H9 (cell line): Measurements from ENCODE around the gene HHAT. TPM values are rescaled to one million over a fixed set of nuclear protein-coding genes. Genes with fewer than 3 reads are reported as not detected.
A peak's percentile ranks its signal among the peaks of the same experiment; 100 is the strongest.

Source experiments
- DNase-seq: peaks from one replicate; pipeline ENCODE4 v3.0.0-alpha.2; 2017
- H2AFZ ChIP-seq: one replicate; pipeline ENCODE4 v1.6.1; 2013; ENCODE audit warnings: mild to moderate bottlenecking, low read length, control low read depth, moderate library complexity
- H2AK5ac ChIP-seq: 2 replicates; pipeline ENCODE4 v1.6.1; 2013; ENCODE audit warnings: low read length, control low read depth, mixed read lengths; ENCODE audit not compliant: insufficient read length
- H2BK120ac ChIP-seq: one replicate; pipeline ENCODE4 v1.6.1; 2013; ENCODE audit warnings: low read depth, mild to moderate bottlenecking, low read length, control low read depth, inconsistent platforms; ENCODE audit not compliant: poor library complexity, severe bottlenecking
- H2BK12ac ChIP-seq: 2 replicates; pipeline ENCODE4 v1.6.1; 2013; ENCODE audit warnings: low read length, control low read depth, mixed read lengths, low read depth; ENCODE audit not compliant: insufficient read length
- H2BK15ac ChIP-seq: 2 replicates; pipeline ENCODE4 v1.6.1; 2013; ENCODE audit warnings: low read depth, low read length, control low read depth
- H2BK20ac ChIP-seq: one replicate; pipeline ENCODE4 v1.6.1; 2013; ENCODE audit warnings: low read depth, mild to moderate bottlenecking, low read length, control low read depth, inconsistent platforms; ENCODE audit not compliant: poor library complexity, severe bottlenecking
- H2BK5ac ChIP-seq: 2 replicates; pipeline ENCODE4 v1.6.1; 2013; ENCODE audit warnings: low read length, control low read depth, mixed read lengths; ENCODE audit not compliant: insufficient read length
- H3K14ac ChIP-seq: 2 replicates; pipeline ENCODE4 v1.6.1; 2013; ENCODE audit warnings: low read length, control low read depth; ENCODE audit not compliant: insufficient read depth
- H3K18ac ChIP-seq: 2 replicates; pipeline ENCODE4 v1.6.1; 2013; ENCODE audit warnings: low read depth, mild to moderate bottlenecking, mixed read lengths, low read length, control low read depth; ENCODE audit not compliant: insufficient read length
- H3K23ac ChIP-seq: 2 replicates; pipeline ENCODE4 v1.6.1; 2013; ENCODE audit warnings: low read length, control low read depth, mixed read lengths, low read depth; ENCODE audit not compliant: insufficient read length
- H3K23me2 ChIP-seq: 2 replicates; pipeline ENCODE4 v1.6.1; 2013; ENCODE audit warnings: low read depth, mild to moderate bottlenecking, mixed read lengths, low read length, control low read depth; ENCODE audit not compliant: insufficient read length, poor library complexity, severe bottlenecking
- H3K27ac ChIP-seq: 2 replicates; pipeline ENCODE4 v1.5.1; 2013; ENCODE audit warnings: low read length, control low read depth, mixed read lengths, low read depth; ENCODE audit not compliant: insufficient read length
- H3K27me3 ChIP-seq: 2 replicates; pipeline ENCODE4 v1.6.1; 2013; ENCODE audit warnings: low read length, control low read depth, inconsistent platforms; ENCODE audit not compliant: insufficient read depth
- H3K4ac ChIP-seq: 2 replicates; pipeline ENCODE4 v1.6.1; 2013; ENCODE audit warnings: low read depth, mild to moderate bottlenecking, control low read depth, inconsistent platforms, low read length, moderate library complexity
- H3K4me1 ChIP-seq: 2 replicates; pipeline ENCODE4 v1.6.1; 2013; ENCODE audit warnings: low read length, control low read depth, inconsistent platforms; ENCODE audit not compliant: insufficient read depth
- H3K4me2 ChIP-seq: 2 replicates; pipeline ENCODE4 v1.6.1; 2013; ENCODE audit warnings: low read length, control low read depth, mixed read lengths; ENCODE audit not compliant: insufficient read length, insufficient read depth
- H3K56ac ChIP-seq: 2 replicates; pipeline ENCODE4 v1.6.1; 2013; ENCODE audit warnings: low read depth, mild to moderate bottlenecking, mixed read lengths, low read length, control low read depth; ENCODE audit not compliant: insufficient read length
- H3K79me1 ChIP-seq: 2 replicates; pipeline ENCODE4 v1.6.1; 2013; ENCODE audit warnings: low read depth, mild to moderate bottlenecking, moderate library complexity, low read length, control low read depth, inconsistent platforms; ENCODE audit not compliant: insufficient read depth, poor library complexity, severe bottlenecking
- H3K79me2 ChIP-seq: 2 replicates; pipeline ENCODE4 v1.6.1; 2013; ENCODE audit warnings: low read length, control low read depth, inconsistent platforms; ENCODE audit not compliant: insufficient read depth
- H3K9ac ChIP-seq: 2 replicates; pipeline ENCODE4 v1.6.1; 2013; ENCODE audit warnings: low read length, control low read depth, mixed read lengths; ENCODE audit not compliant: insufficient read length; ENCODE audit errors: extremely low read depth
- H3K9me3 ChIP-seq: one replicate; pipeline ENCODE4 v1.6.1; 2013; ENCODE audit warnings: low read depth, low read length, inconsistent platforms; ENCODE audit not compliant: control insufficient read depth
- H3T11ph ChIP-seq: one replicate; pipeline ENCODE4 v1.6.1; 2013; ENCODE audit warnings: mild to moderate bottlenecking, low read length, control low read depth, inconsistent platforms
- H4K20me1 ChIP-seq: one replicate; pipeline ENCODE4 v1.6.1; 2013; ENCODE audit not compliant: control insufficient read depth, insufficient read length, insufficient read depth
- H4K5ac ChIP-seq: 2 replicates; pipeline ENCODE4 v1.6.1; 2013; ENCODE audit warnings: low read depth, mild to moderate bottlenecking, mixed read lengths, low read length, control low read depth; ENCODE audit not compliant: insufficient read length
- H4K8ac ChIP-seq: replicated peaks from 2 replicates; pipeline ENCODE4 v1.6.1; 2013; ENCODE audit warnings: low read length, control low read depth, mixed read lengths, low read depth; ENCODE audit not compliant: insufficient read length
- H4K91ac ChIP-seq: 2 replicates; pipeline ENCODE4 v1.6.1; 2013; ENCODE audit warnings: low read depth, mild to moderate bottlenecking, moderate library complexity, mixed read lengths, low read length, control low read depth; ENCODE audit not compliant: insufficient read length
- H3K27ac Mint-ChIP-seq, 3 experiments: 2 replicates in 2 of 3; 3 replicates in 1 of 3; pipeline ENCODE4 v1.8.0; 2020 to 2021; ENCODE audit warnings: mixed read lengths in 3 of 3, mild to moderate bottlenecking in 1 of 3, moderate library complexity in 1 of 3
- H3K27me3 Mint-ChIP-seq: 2 replicates; pipeline ENCODE4 v1.8.0; 2021; ENCODE audit warnings: low read depth, mild to moderate bottlenecking, moderate library complexity, mixed read lengths
- H3K36me3 Mint-ChIP-seq, 3 experiments: 2 replicates in 2 of 3; 3 replicates in 1 of 3; pipeline ENCODE4 v1.8.0; 2020 to 2021; ENCODE audit warnings: low read depth in 3 of 3, mixed read lengths in 3 of 3; ENCODE audit not compliant: insufficient read depth in 1 of 3
- H3K4me1 Mint-ChIP-seq, 2 experiments: 2 replicates each; pipeline ENCODE4 v1.8.0; 2020; ENCODE audit warnings: mixed read lengths in 2 of 2
- H3K4me3 Mint-ChIP-seq, 2 experiments: 2 replicates in 1 of 2; 3 replicates in 1 of 2; pipeline ENCODE4 v1.8.0; 2020 to 2021; ENCODE audit warnings: mild to moderate bottlenecking in 2 of 2, mixed read lengths in 2 of 2, moderate library complexity in 1 of 2
- H3K9me3 Mint-ChIP-seq, 2 experiments: 2 replicates in 1 of 2; 3 replicates in 1 of 2; pipeline ENCODE4 v1.8.0; 2020; ENCODE audit warnings: mild to moderate bottlenecking in 2 of 2, mixed read lengths in 2 of 2, moderate library complexity in 1 of 2
- CTCF ChIP-seq: fragments of 200-600 bp; sonication (generic); conservative IDR thresholded peaks from 3 replicates; pipeline ENCODE4 v1.8.0; 2021; ENCODE audit warnings: antibody characterized with exemption, mild to moderate bottlenecking
- WGBS: extraction: QIAGEN DNeasy Blood & Tissue Kit; methylation state at CpG from one replicate; pipeline ENCODE4 v1.1.7; 2013; ENCODE audit warnings: missing lambda C conversion rate, low lambda C conversion rate, mixed read lengths; ENCODE audit not compliant: insufficient read length; ENCODE audit errors: extremely low coverage; 5-methylcytosine and 5-hydroxymethylcytosine counted together
- total RNA-seq: library from RNA; stranded (reverse); gene quantifications from 2 replicates; pipeline ENCODE4 v1.2.1, GENCODE V29; 2021

HHAT gene
- total RNA-seq, 1 experiment from 2014 or later = 0.48 TPM

GRCh38 chr1:210400043-210400840, 71.5 kb downstream of the HHAT start:
- no peak overlapping the region for H3T11ph ChIP-seq
- H3K79me2 ChIP-seq = no peaks in the 10 kb centered on the region
- H3K23ac ChIP-seq = no peak overlapping the region
- peak overlapping the region; percentile 51; the same call in 1 of the 2 replicates for H3K14ac ChIP-seq
- no peak overlapping the region for H3K27ac ChIP-seq
- H3K79me1 ChIP-seq = no peaks in the 10 kb centered on the region
- no CpG with 5 or more reads among the region's 5 CpGs for whole genome bisulfite sequencing
- Mint-ChIP-seq H3K27ac (peak overlapping the region in 1 of 3 experiments; percentile 88; a peak in 3 of 7 replicates), H3K27me3 (peaks cover 3% of the 10 kb centered on the region), H3K9me3 (peaks cover 0 to 3% of the 10 kb centered on the region in 2 experiments; a peak in 2 of 5 replicates), H3K4me3 (no peak overlapping the region), H3K36me3 (peaks cover 0 to 4% (median 0%) of the 10 kb centered on the region in 3 experiments; a peak in 3 of 7 replicates), H3K4me1 (peaks cover 11 to 14% of the 10 kb centered on the region in 2 experiments)
- no peak overlapping the region for H2BK5ac ChIP-seq
- H3K4me2 ChIP-seq = no peak overlapping the region
- no peak overlapping the region for H3K56ac ChIP-seq
- no peak overlapping the region for H3K4ac ChIP-seq
- H2BK12ac ChIP-seq = no peak overlapping the region
- H4K5ac ChIP-seq = no peak overlapping the region
- no peak overlapping the region for H2BK15ac ChIP-seq
- H3K23me2 ChIP-seq = no peaks in the 10 kb centered on the region
- TF ChIP-seq CTCF = peak; percentile 87
- no peak overlapping the region for H2BK20ac ChIP-seq
- H2AFZ ChIP-seq = no peak overlapping the region
- DNase-seq = peak; percentile 79
- H4K20me1 ChIP-seq = no peaks in the 10 kb centered on the region
- no peak overlapping the region for H3K9ac ChIP-seq
- no peak overlapping the region for H2BK120ac ChIP-seq
- H3K4me1 ChIP-seq = no peaks in the 10 kb centered on the region
- peak overlapping the region; percentile 63 for H3K18ac ChIP-seq
- H2AK5ac ChIP-seq = no peak overlapping the region
- H3K27me3 ChIP-seq = no peaks in the 10 kb centered on the region
- no peak overlapping the region for H4K8ac ChIP-seq
- H4K91ac ChIP-seq = no peak overlapping the region
- no peaks in the 10 kb centered on the region for H3K9me3 ChIP-seq
